ENCODE measurements around the gene PCDHGB3. TPM values are rescaled to one million over a fixed set of nuclear protein-coding genes. Genes with fewer than 3 reads are reported as not detected.
"Not testable (repeated sequence)": the region's sequence is repeated elsewhere in the genome, so short reads cannot be mapped to it uniquely, and the experiment has no call there.

Gene PCDHGB3
- total RNA-seq, 1 donor from 2014 or later: 2.2 TPM

- peak; percentile 86 for DNase-seq
- peak within 1 kb of the TSS; percentile 48 for H3K4me3 ChIP-seq
- ATAC-seq: peak; percentile 92 to 93
- peaks cover 82% of the 10 kb centered on the region for H3K9me3 ChIP-seq
- peak; percentile 68 for TF ChIP-seq CTCF (IDR thresholded peaks at IDR 0.05)
- intact Hi-C loops (cut with DNase I); H3K4me1 ChIP-seq; H3K36me3 ChIP-seq: not testable (repeated sequence)
- peaks cover 16% of the 10 kb centered on the region for H3K27me3 ChIP-seq (ENCODE audit: low read depth)
- peak within 1 kb of the TSS; percentile 48 for H3K27ac ChIP-seq
Measured at GRCh38 chr5:141417494-141418172, 47.6 kb downstream of the PCDHGB3 start, which contains the start of gene PCDHGB7. TSS of gene PCDHGB7 (plus strand) at chr5:141417677. CDS start at chr5:141417860, 183 bp downstream.

GRCh38 chr5:141419074-141419880, 49.2 kb downstream of the PCDHGB3 start:
- intact Hi-C loops (cut with DNase I): no loop called here
- H3K27ac ChIP-seq: no peak overlapping the region
- H3K27me3 ChIP-seq (ENCODE audit: low read depth): peaks cover 16% of the 10 kb centered on the region
- no peak for TF ChIP-seq CTCF (IDR thresholded peaks at IDR 0.05)
- H3K36me3 ChIP-seq: no peaks in the 10 kb centered on the region
- H3K9me3 ChIP-seq: peaks cover 84% of the 10 kb centered on the region
- H3K4me1 ChIP-seq: no peaks in the 10 kb centered on the region
- no peak for DNase-seq
- no peak overlapping the region for H3K4me3 ChIP-seq
- no peak for ATAC-seq

- intact Hi-C loops (cut with DNase I): no loop called here
- ATAC-seq: peak; percentile 56 to 67
- peaks cover 12% of the 10 kb centered on the region for H3K27me3 ChIP-seq (ENCODE audit: low read depth)
Measured at GRCh38 chr5:141420855-141421488, 50.9 kb downstream of the PCDHGB3 start, which contains the start of gene PCDHGA11. TSS of gene PCDHGA11 (plus strand) at chr5:141421051. CDS start at chr5:141421228, 177 bp downstream.

GRCh38 chr5:141421489-141421855, 51.4 kb downstream of the PCDHGB3 start:
- no peak overlapping the region for H3K27ac ChIP-seq
- no peaks in the 10 kb centered on the region for H3K4me1 ChIP-seq
- peak overlapping the region; percentile 48 for H3K4me3 ChIP-seq
- H3K9me3 ChIP-seq: peaks cover 88% of the 10 kb centered on the region
- DNase-seq (no peak), ATAC-seq (no peak)
- H3K36me3 ChIP-seq: no peaks in the 10 kb centered on the region
- H3K27me3 ChIP-seq (ENCODE audit: low read depth): peaks cover 12% of the 10 kb centered on the region
- intact Hi-C loops (cut with DNase I): no loop called here
- no peak for TF ChIP-seq CTCF (IDR thresholded peaks at IDR 0.05)

More at GRCh38 chr5:141420855-141421488, 50.9 kb downstream of the PCDHGB3 start, which contains the start of gene PCDHGA11:
- Histone ChIP-seq H3K4me3 (peak within 1 kb of the TSS; percentile 48), H3K27ac (no peak within 1 kb of the TSS), H3K36me3 (no peaks in the 10 kb centered on the region), H3K9me3 (peaks cover 85% of the 10 kb centered on the region), H3K4me1 (no peaks in the 10 kb centered on the region)
- DNase-seq: peak; percentile 69
- TF ChIP-seq CTCF (IDR thresholded peaks at IDR 0.05): peak; percentile 46

Other genes with a start within 250 kb of the PCDHGB3 start
- 2.2 TPM for gene PCDHB4, start 248.4 kb upstream of the PCDHGB3 start, total RNA-seq
- gene PCDHB5, start 235.0 kb upstream of the PCDHGB3 start, total RNA-seq: 1.8 TPM
- gene PCDHB6, start 220.2 kb upstream of the PCDHGB3 start, total RNA-seq: 0.41 TPM
- gene PCDHB7, start 197.6 kb upstream of the PCDHGB3 start, total RNA-seq: 1.9 TPM
- gene PCDHB8, start 192.5 kb upstream of the PCDHGB3 start, total RNA-seq: 2.6 TPM
- gene PCDHB16, start 187.9 kb upstream of the PCDHGB3 start, total RNA-seq: 2.6 TPM
- gene PCDHB9, start 183.1 kb upstream of the PCDHGB3 start, total RNA-seq: 3.0 TPM
- 2.0 TPM for gene PCDHB10, start 177.9 kb upstream of the PCDHGB3 start, total RNA-seq
- gene PCDHB11, start 170.6 kb upstream of the PCDHGB3 start, total RNA-seq: 2.7 TPM
- 1.7 TPM for gene PCDHB12, start 161.5 kb upstream of the PCDHGB3 start, total RNA-seq
- 2.9 TPM for gene PCDHB13, start 156.3 kb upstream of the PCDHGB3 start, total RNA-seq
- gene PCDHB14, start 146.9 kb upstream of the PCDHGB3 start, total RNA-seq: 2.1 TPM
- 2.8 TPM for gene PCDHB15, start 124.8 kb upstream of the PCDHGB3 start, total RNA-seq
- gene SLC25A2, start 66.2 kb upstream of the PCDHGB3 start, total RNA-seq: 0.71 TPM
- 65.0 TPM for gene TAF7, start 49.5 kb upstream of the PCDHGB3 start, total RNA-seq
- gene PCDHGA1, start 39.7 kb upstream of the PCDHGB3 start, total RNA-seq: 0.53 TPM
- gene PCDHGA2, start 31.5 kb upstream of the PCDHGB3 start, total RNA-seq: 2.7 TPM
- 1.8 TPM for gene PCDHGA3, start 26.4 kb upstream of the PCDHGB3 start, total RNA-seq
- 1.8 TPM for gene PCDHGB1, start 20.1 kb upstream of the PCDHGB3 start, total RNA-seq
- gene PCDHGA4, start 15.2 kb upstream of the PCDHGB3 start, total RNA-seq: 3.1 TPM
- 3.7 TPM for gene PCDHGB2, start 10.2 kb upstream of the PCDHGB3 start, total RNA-seq
- 2.8 TPM for gene PCDHGA5, start 6.1 kb upstream of the PCDHGB3 start, total RNA-seq
- 3.2 TPM for gene PCDHGA6, start 3.6 kb downstream of the PCDHGB3 start, total RNA-seq
- gene PCDHGA7, start 12.5 kb downstream of the PCDHGB3 start, total RNA-seq: 1.9 TPM
- 5.3 TPM for gene PCDHGB4, start 17.5 kb downstream of the PCDHGB3 start, total RNA-seq
- gene PCDHGA8, start 22.4 kb downstream of the PCDHGB3 start, total RNA-seq: 1.5 TPM
- 9.1 TPM for gene PCDHGB5, start 27.7 kb downstream of the PCDHGB3 start, total RNA-seq
- gene PCDHGA9, start 32.5 kb downstream of the PCDHGB3 start, total RNA-seq: 4.8 TPM
- 7.7 TPM for gene PCDHGB6, start 37.8 kb downstream of the PCDHGB3 start, total RNA-seq
- gene PCDHGA10, start 42.7 kb downstream of the PCDHGB3 start, total RNA-seq: 5.4 TPM
- 15.9 TPM for gene PCDHGB7, start 47.4 kb downstream of the PCDHGB3 start, total RNA-seq
- 3.2 TPM for gene PCDHGA11, start 50.8 kb downstream of the PCDHGB3 start, total RNA-seq
- gene PCDHGA12, start 60.3 kb downstream of the PCDHGB3 start, total RNA-seq: 5.9 TPM
- gene PCDHGC3, start 105.7 kb downstream of the PCDHGB3 start, total RNA-seq: 82.4 TPM
- 1.5 TPM for gene PCDHGC4, start 114.8 kb downstream of the PCDHGB3 start, total RNA-seq
- 1.8 TPM for gene PCDHGC5, start 118.8 kb downstream of the PCDHGB3 start, total RNA-seq
- gene DIAPH1, start 248.8 kb downstream of the PCDHGB3 start, total RNA-seq: 118 TPM